Hepatocyte (in vitro differentiated cells): Measurements from ENCODE around the gene MED13L. TPM values are rescaled to one million over a fixed set of nuclear protein-coding genes. Genes with fewer than 3 reads are reported as not detected.

Source experiments
- DNase-seq: peaks from one replicate; pipeline ENCODE4 v3.0.0-alpha.2; 2016; ENCODE audit warnings: low spot score
- H2AFZ ChIP-seq: fragments of 200-600 bp; sonication (generic); 2 replicates; pipeline ENCODE4 v1.6.0; 2016; ENCODE audit warnings: antibody characterized with exemption, mild to moderate bottlenecking
- H3K27ac ChIP-seq: fragments of 200-600 bp; sonication (generic); 2 replicates; pipeline ENCODE4 v1.5.1; 2016; ENCODE audit warnings: mild to moderate bottlenecking
- H3K27me3 ChIP-seq: fragments of 200-600 bp; sonication (generic); 2 replicates; pipeline ENCODE4 v1.6.1; 2016
- H3K36me3 ChIP-seq: fragments of 200-600 bp; sonication (generic); replicated peaks from 2 replicates; pipeline ENCODE4 v1.5.1; 2016; ENCODE audit warnings: low read depth; ENCODE audit not compliant: insufficient read depth
- H3K4me1 ChIP-seq: fragments of 200-600 bp; sonication (generic); 2 replicates; pipeline ENCODE4 v1.5.1; 2016; ENCODE audit warnings: mild to moderate bottlenecking, moderate library complexity; ENCODE audit not compliant: insufficient read depth
- H3K4me2 ChIP-seq: fragments of 200-600 bp; sonication (generic); 2 replicates; pipeline ENCODE4 v1.6.0; 2016
- H3K4me3 ChIP-seq: fragments of 200-600 bp; sonication (generic); 2 replicates; pipeline ENCODE4 v1.5.1; 2016; ENCODE audit warnings: mild to moderate bottlenecking
- H3K79me2 ChIP-seq: fragments of 200-600 bp; sonication (generic); 2 replicates; pipeline ENCODE4 v1.6.0; 2017; ENCODE audit warnings: mild to moderate bottlenecking
- H3K9me2 ChIP-seq: fragments of 200-600 bp; sonication (generic); replicated peaks from 2 replicates; pipeline ENCODE4 v1.6.0; 2017; ENCODE audit warnings: mild to moderate bottlenecking; ENCODE audit not compliant: insufficient read depth
- H3K9me3 ChIP-seq: fragments of 200-600 bp; sonication (generic); 2 replicates; pipeline ENCODE4 v1.5.1; 2016; ENCODE audit warnings: low read depth, mild to moderate bottlenecking
- H4K20me1 ChIP-seq: fragments of 200-600 bp; sonication (generic); 2 replicates; pipeline ENCODE4 v1.6.0; 2016; ENCODE audit warnings: mild to moderate bottlenecking; ENCODE audit not compliant: insufficient read depth, poor library complexity, severe bottlenecking
- EZH2 ChIP-seq: fragments of 200-600 bp; sonication (generic); IDR thresholded peaks from 2 replicates; pipeline ENCODE4 v1.6.1; 2016; ENCODE audit warnings: antibody characterized with exemption, mild to moderate bottlenecking, borderline replicate concordance
- EZH2phosphoT487 ChIP-seq: fragments of 200-600 bp; sonication (generic); IDR thresholded peaks from one replicate; pipeline ENCODE4 v1.6.1; 2018; ENCODE audit warnings: antibody characterized with exemption, mild to moderate bottlenecking, low read depth, moderate library complexity; ENCODE audit not compliant: unreplicated experiment, severe bottlenecking
- WGBS: methylation state at CpG from one replicate; pipeline ENCODE4 v1.1.6; 2016; ENCODE audit warnings: low lambda C conversion rate; ENCODE audit errors: missing lambda C conversion rate; 5-methylcytosine and 5-hydroxymethylcytosine counted together
- polyA plus RNA-seq: library from polyadenylated mRNA; unstranded; fragments of >200 nt; fragmentation: Nextera tagmentation; extraction: Ambion mirVana; gene quantifications from 2 replicates; pipeline ENCODE4 v1.2.1, GENCODE V29; 2016
- total RNA-seq: library from RNA; depleted of rRNA; stranded (reverse); fragments of >200 nt; gene quantifications from 2 replicates; pipeline ENCODE4 v1.2.3, GENCODE V29; 2014
- TF ChIP-seq, protein P1 (sequence below): fragments of 200-600 bp; sonication (generic); IDR thresholded peaks from 2 replicates; pipeline ENCODE4 v1.5.1; 2016; ENCODE audit warnings: antibody characterized with exemption, mild to moderate bottlenecking; ENCODE audit not compliant: poor library complexity

The MED13L gene
- total and polyA plus RNA-seq, 2 experiments from 2014 or later: 23.7 to 135 TPM

DNA sequence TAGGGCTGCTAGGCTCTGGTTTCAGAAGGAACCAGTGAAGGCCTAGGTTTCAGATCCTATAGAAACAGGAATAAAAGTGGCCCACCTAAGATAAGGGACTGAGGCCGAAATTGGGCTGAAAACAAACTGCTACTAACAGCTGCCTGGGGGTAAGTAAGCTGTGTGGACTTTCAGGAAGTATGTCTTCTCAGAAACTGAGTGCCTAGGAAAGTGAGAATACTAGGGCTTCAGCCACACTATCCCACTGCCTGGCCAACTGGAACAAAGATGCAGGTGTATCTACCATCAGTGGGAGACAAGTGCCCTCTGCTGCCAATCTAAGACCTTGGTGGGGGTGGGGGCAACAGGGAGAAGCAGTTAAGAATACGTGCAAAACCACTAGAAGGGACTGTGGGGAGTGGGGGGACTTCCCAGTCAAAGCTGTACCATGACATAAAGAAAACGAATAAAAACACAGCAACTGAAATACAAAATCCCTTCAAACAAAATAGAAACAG lies 82.5 kb downstream of the MED13L start:
- no peak for TF ChIP-seq EZH2
- TF ChIP-seq EZH2phosphoT487: no peak
- TF ChIP-seq, protein P1, sequence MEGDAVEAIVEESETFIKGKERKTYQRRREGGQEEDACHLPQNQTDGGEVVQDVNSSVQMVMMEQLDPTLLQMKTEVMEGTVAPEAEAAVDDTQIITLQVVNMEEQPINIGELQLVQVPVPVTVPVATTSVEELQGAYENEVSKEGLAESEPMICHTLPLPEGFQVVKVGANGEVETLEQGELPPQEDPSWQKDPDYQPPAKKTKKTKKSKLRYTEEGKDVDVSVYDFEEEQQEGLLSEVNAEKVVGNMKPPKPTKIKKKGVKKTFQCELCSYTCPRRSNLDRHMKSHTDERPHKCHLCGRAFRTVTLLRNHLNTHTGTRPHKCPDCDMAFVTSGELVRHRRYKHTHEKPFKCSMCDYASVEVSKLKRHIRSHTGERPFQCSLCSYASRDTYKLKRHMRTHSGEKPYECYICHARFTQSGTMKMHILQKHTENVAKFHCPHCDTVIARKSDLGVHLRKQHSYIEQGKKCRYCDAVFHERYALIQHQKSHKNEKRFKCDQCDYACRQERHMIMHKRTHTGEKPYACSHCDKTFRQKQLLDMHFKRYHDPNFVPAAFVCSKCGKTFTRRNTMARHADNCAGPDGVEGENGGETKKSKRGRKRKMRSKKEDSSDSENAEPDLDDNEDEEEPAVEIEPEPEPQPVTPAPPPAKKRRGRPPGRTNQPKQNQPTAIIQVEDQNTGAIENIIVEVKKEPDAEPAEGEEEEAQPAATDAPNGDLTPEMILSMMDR: no peak
- no peaks in the 10 kb centered on the region for H3K9me2 ChIP-seq
- no peaks in the 10 kb centered on the region for H3K27me3 ChIP-seq
- H3K9me3 ChIP-seq: no peaks in the 10 kb centered on the region
- no peak overlapping the region for H3K27ac ChIP-seq
- DNase-seq: no peak
- H4K20me1 ChIP-seq: peaks cover 96% of the 10 kb centered on the region
- WGBS: 89% methylated on average over 3 of the region's 3 CpGs
- H3K4me2 ChIP-seq: no peak overlapping the region
- no peak overlapping the region for H2AFZ ChIP-seq
- H3K36me3 ChIP-seq: no peaks in the 10 kb centered on the region
- peaks cover 4% of the 10 kb centered on the region for H3K4me1 ChIP-seq
- H3K4me3 ChIP-seq: no peak overlapping the region
- H3K79me2 ChIP-seq: peaks cover 100% of the 10 kb centered on the region

DNA sequence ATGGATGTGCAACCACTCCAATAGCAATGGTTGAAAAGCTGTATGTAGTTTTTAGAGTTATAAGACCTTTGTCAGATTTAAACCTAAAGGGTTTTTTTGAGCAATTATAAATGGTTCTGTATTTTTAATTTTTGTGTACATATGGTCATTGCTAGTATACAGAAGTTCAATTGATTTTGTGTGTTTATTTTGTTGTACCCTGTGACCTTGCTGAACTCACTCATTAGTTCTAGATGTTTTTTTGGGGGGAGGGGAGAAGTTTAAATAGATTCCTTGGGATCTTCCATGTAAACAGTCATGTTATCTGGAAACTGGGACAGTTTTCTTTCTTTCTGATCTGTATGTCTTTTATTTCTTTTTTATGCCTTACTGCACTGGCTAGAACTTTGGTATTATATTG lies 87.8 kb downstream of the MED13L start:
- peaks cover 96% of the 10 kb centered on the region for H4K20me1 ChIP-seq
- no peak for TF ChIP-seq EZH2
- no peak for TF ChIP-seq EZH2phosphoT487
- TF ChIP-seq, protein P1: no peak
- H3K36me3 ChIP-seq: no peaks in the 10 kb centered on the region
- no peak overlapping the region for H2AFZ ChIP-seq
- H3K4me3 ChIP-seq: no peak overlapping the region
- no peaks in the 10 kb centered on the region for H3K9me2 ChIP-seq
- DNase-seq: no peak
- H3K4me1 ChIP-seq: peaks cover 23% of the 10 kb centered on the region
- H3K27ac ChIP-seq: no peak overlapping the region
- no peaks in the 10 kb centered on the region for H3K9me3 ChIP-seq
- H3K79me2 ChIP-seq: peaks cover 100% of the 10 kb centered on the region
- H3K4me2 ChIP-seq: no peak overlapping the region
- no peaks in the 10 kb centered on the region for H3K27me3 ChIP-seq

DNA sequence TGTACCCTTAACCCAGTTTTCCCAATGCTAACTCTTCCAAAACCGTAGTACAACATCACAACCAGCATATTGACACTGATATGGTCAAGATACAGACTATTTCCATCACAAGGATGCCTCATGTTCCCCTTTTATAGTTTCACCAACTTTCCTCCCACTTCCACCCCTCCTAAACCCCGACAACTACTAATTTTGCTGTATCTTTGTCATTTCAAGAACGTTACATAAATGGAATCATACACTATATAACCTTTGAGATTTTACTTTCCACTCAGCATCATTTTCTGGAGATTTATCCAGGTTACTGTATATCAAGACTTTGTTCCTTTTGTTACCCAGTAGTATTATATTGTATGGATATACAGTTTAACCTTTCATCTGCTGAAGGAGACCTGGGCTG lies 88.9 kb downstream of the MED13L start:
- no peak overlapping the region for H3K27ac ChIP-seq
- peaks cover 23% of the 10 kb centered on the region for H3K4me1 ChIP-seq
- peaks cover 97% of the 10 kb centered on the region for H4K20me1 ChIP-seq
- no peak for DNase-seq
- H3K9me2 ChIP-seq: no peaks in the 10 kb centered on the region
- TF ChIP-seq, protein P1: no peak
- no peak for TF ChIP-seq EZH2phosphoT487
- TF ChIP-seq EZH2: no peak
- H3K79me2 ChIP-seq: peaks cover 100% of the 10 kb centered on the region
- H3K4me3 ChIP-seq: no peak overlapping the region
- H2AFZ ChIP-seq: no peak overlapping the region
- no peaks in the 10 kb centered on the region for H3K27me3 ChIP-seq
- H3K4me2 ChIP-seq: no peak overlapping the region
- H3K36me3 ChIP-seq: no peaks in the 10 kb centered on the region
- WGBS: 87% methylated on average over 3 of the region's 3 CpGs
- H3K9me3 ChIP-seq: no peaks in the 10 kb centered on the region

DNA sequence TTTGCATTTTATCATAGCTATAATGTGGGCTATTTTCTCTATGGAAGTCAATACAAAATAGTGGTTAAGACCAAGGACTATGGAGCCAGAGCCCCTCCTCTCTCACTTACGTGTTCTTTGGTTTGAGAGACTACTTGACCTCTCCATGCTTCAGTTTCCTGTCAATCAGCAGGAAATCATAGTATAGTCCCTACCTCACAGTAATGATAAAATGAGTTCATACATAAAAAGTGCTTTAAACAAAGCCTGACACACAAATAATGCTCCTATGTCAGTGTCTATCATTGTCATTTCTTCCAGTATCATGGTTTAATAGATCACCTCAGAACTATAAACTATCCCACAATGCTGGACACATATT lies 90.4 kb downstream of the MED13L start:
- Histone ChIP-seq H3K9me2 (no peaks in the 10 kb centered on the region), H3K4me1 (peaks cover 31% of the 10 kb centered on the region), H3K27ac (no peak overlapping the region), H3K36me3 (no peaks in the 10 kb centered on the region), H3K9me3 (no peaks in the 10 kb centered on the region), H3K4me2 (peak overlapping the region; percentile 20), H3K27me3 (no peaks in the 10 kb centered on the region), H2AFZ (no peak overlapping the region), H4K20me1 (peaks cover 97% of the 10 kb centered on the region), H3K79me2 (peaks cover 100% of the 10 kb centered on the region), H3K4me3 (no peak overlapping the region)
- no peak for DNase-seq
- WGBS: 65% methylated on average over 1 of the region's 1 CpG
- TF ChIP-seq EZH2phosphoT487: no peak
